ENCODE data around the gene RGP1.

DNA sequence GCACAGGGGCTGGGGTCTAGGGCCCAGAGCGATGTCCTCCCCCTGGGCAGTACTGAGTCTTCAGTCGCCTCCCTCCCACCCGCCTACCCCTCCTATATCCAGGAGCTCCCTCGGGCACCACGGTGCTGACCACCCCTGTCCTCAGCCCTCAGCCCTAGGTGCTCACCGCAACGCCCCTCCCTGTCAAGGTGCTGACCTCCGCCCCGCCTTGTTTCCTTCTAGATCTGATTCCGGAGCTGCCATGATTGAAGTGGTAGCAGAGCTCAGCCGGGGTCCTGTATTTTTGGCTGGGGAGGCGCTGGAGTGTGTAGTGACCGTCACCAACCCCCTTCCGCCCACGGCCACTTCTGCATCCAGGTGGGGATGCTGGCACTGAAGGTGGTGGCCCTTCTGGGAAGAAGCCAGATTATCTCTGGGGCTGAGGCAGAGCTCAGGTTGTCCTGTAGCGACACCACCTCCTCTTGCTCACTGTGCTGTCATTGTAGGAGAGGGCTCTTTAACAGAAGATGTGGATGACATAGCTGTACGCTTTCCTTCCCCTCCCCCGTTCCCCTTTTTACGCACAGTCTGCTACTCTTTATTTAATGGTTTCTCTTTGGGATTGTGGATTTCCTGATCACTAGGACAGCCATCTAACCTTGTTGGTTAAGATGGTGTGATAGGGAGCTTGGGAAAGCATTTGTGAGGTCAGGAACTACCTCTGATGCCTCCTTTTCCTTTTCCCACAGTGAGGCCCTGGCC, 598 bp downstream of the RGP1 start:
- TF ChIP-seq POLR2A (IDR thresholded peaks at IDR 0.05) (no peak), CTCF (IDR thresholded peaks at IDR 0.05) (no peak)

All from testis (tissue), 2 donors.